Measurements from ENCODE around the gene ACAN.

Gene ACAN

GRCh38 chr15:88864861-88865497 is 61.7 kb downstream of the ACAN start:
- no peak for DNase-seq (ENCODE audit: insufficient read length, low spot score)
- TF ChIP-seq CTCF (IDR thresholded peaks at IDR 0.05; ENCODE audit: insufficient read depth, missing control alignments): no peak
- FAIRE-seq: no peak

- DNase-seq (ENCODE audit: insufficient read length, low spot score): no peak
- FAIRE-seq: no peak
Observed at GRCh38 chr15:88865498-88866099, 62.4 kb downstream of the ACAN start.

GRCh38 chr15:88866295-88866881 is 63.2 kb downstream of the ACAN start:
- DNase-seq (ENCODE audit: insufficient read length, low spot score) (no peak), FAIRE-seq (no peak)
- TF ChIP-seq CTCF (IDR thresholded peaks at IDR 0.05; ENCODE audit: insufficient read depth, missing control alignments): no peak

More at GRCh38 chr15:88865498-88866099, 62.4 kb downstream of the ACAN start:
- TF ChIP-seq CTCF (IDR thresholded peaks at IDR 0.05; ENCODE audit: insufficient read depth, missing control alignments): no peak

GRCh38 chr15:88871313-88871712 is 68.1 kb downstream of the ACAN start:
- FAIRE-seq (no peak), DNase-seq (ENCODE audit: insufficient read length, low spot score) (no peak)
- TF ChIP-seq CTCF (IDR thresholded peaks at IDR 0.05; ENCODE audit: insufficient read depth, missing control alignments): no peak

GRCh38 chr15:88872106-88872505 is 68.9 kb downstream of the ACAN start:
- TF ChIP-seq CTCF (IDR thresholded peaks at IDR 0.05; ENCODE audit: insufficient read depth, missing control alignments): no peak
- DNase-seq (ENCODE audit: insufficient read length, low spot score) (no peak), FAIRE-seq (no peak)

GRCh38 chr15:88872706-88873105 is 69.5 kb downstream of the ACAN start:
- FAIRE-seq (no peak), DNase-seq (ENCODE audit: insufficient read length, low spot score) (no peak)
- no peak for TF ChIP-seq CTCF (IDR thresholded peaks at IDR 0.05; ENCODE audit: insufficient read depth, missing control alignments)

- no peak for TF ChIP-seq CTCF (IDR thresholded peaks at IDR 0.05; ENCODE audit: insufficient read depth, missing control alignments)
Observed at GRCh38 chr15:88873786-88874185, 70.5 kb downstream of the ACAN start.

More at GRCh38 chr15:88873786-88874185, 70.5 kb downstream of the ACAN start:
- no peak for DNase-seq (ENCODE audit: insufficient read length, low spot score)
- FAIRE-seq: no peak
